GM23338 (cell line): ENCODE results near the gene CADPS. TPM values are rescaled to one million over a fixed set of nuclear protein-coding genes. Genes with fewer than 3 reads are reported as not detected.
"Not testable (repeated sequence)": the region's sequence is repeated elsewhere in the genome, so short reads cannot be mapped to it uniquely, and the experiment has no call there.

Source experiments
- ATAC-seq: fragments of 200-7000 bp; cut with Tn5 transposase; 3 replicates; pipeline ENCODE4 v1.9.1; 2020
- DNase-seq: peaks from one replicate; pipeline ENCODE4 v3.0.0-alpha.2; 2015; ENCODE audit warnings: low spot score
- H2AFZ ChIP-seq: fragments of 200-600 bp; sonication (generic); 2 replicates; pipeline ENCODE4 v1.8.0; 2016; ENCODE audit warnings: antibody characterized with exemption, mild to moderate bottlenecking, moderate library complexity
- H3F3A ChIP-seq: fragments of 200-600 bp; sonication (generic); replicated peaks from 2 replicates; pipeline ENCODE4 v1.8.0; 2017; ENCODE audit warnings: antibody characterized with exemption, mixed run types, low read depth
- H3K27ac ChIP-seq: fragments of 200-600 bp; sonication (generic); 2 replicates; pipeline ENCODE4 v1.6.1; 2016; ENCODE audit warnings: low read depth
- H3K27me3 ChIP-seq: fragments of 200-600 bp; sonication (generic); 2 replicates; pipeline ENCODE4 v1.8.0; 2016; ENCODE audit warnings: mild to moderate bottlenecking, mixed run types, moderate library complexity; ENCODE audit not compliant: insufficient read depth
- H3K36me3 ChIP-seq: fragments of 200-600 bp; sonication (generic); 2 replicates; pipeline ENCODE4 v1.8.0; 2016; ENCODE audit warnings: mild to moderate bottlenecking; ENCODE audit not compliant: insufficient read depth
- H3K4me1 ChIP-seq: fragments of 200-600 bp; sonication (generic); 2 replicates; pipeline ENCODE4 v1.8.0; 2016; ENCODE audit warnings: mild to moderate bottlenecking, moderate library complexity; ENCODE audit not compliant: insufficient read depth
- H3K4me2 ChIP-seq: fragments of 200-600 bp; sonication (generic); 2 replicates; pipeline ENCODE4 v1.7.1; 2017; ENCODE audit warnings: mixed run types
- H3K4me3 ChIP-seq: fragments of 200-600 bp; sonication (generic); 2 replicates; pipeline ENCODE4 v1.6.1; 2016; ENCODE audit warnings: mixed run types
- H3K79me2 ChIP-seq: fragments of 200-600 bp; sonication (generic); replicated peaks from 2 replicates; pipeline ENCODE4 v1.8.0; 2017; ENCODE audit warnings: mild to moderate bottlenecking; ENCODE audit not compliant: insufficient read depth
- H3K9me2 ChIP-seq: fragments of 200-600 bp; sonication (generic); 2 replicates; pipeline ENCODE4 v1.8.0; 2017; ENCODE audit not compliant: insufficient read depth
- H4K20me1 ChIP-seq: fragments of 200-600 bp; sonication (generic); replicated peaks from 2 replicates; pipeline ENCODE4 v1.8.0; 2017; ENCODE audit warnings: mild to moderate bottlenecking; ENCODE audit not compliant: insufficient read depth
- H3K27ac Mint-ChIP-seq: 2 replicates; pipeline ENCODE4 v1.8.0; 2020; ENCODE audit warnings: inconsistent platforms, mild to moderate bottlenecking, moderate library complexity, mixed read lengths
- H3K27me3 Mint-ChIP-seq: 3 replicates; pipeline ENCODE4 v1.8.0; 2022; ENCODE audit warnings: low read depth, mild to moderate bottlenecking, moderate library complexity, mixed read lengths, inconsistent platforms; ENCODE audit not compliant: insufficient read depth, poor library complexity
- H3K36me3 Mint-ChIP-seq: 3 replicates; pipeline ENCODE4 v1.8.0; 2021; ENCODE audit warnings: low read depth, mild to moderate bottlenecking, inconsistent platforms, moderate library complexity, mixed read lengths
- H3K4me1 Mint-ChIP-seq: 3 replicates; pipeline ENCODE4 v1.8.0; 2020; ENCODE audit warnings: mild to moderate bottlenecking, inconsistent platforms, mixed read lengths
- H3K4me3 Mint-ChIP-seq: 3 replicates; pipeline ENCODE4 v1.8.0; 2021; ENCODE audit warnings: moderate library complexity, mild to moderate bottlenecking, inconsistent platforms, mixed read lengths
- H3K9me3 Mint-ChIP-seq: 3 replicates; pipeline ENCODE4 v1.8.0; 2020; ENCODE audit warnings: moderate library complexity, mild to moderate bottlenecking, inconsistent platforms, mixed read lengths
- CREB1 ChIP-seq: fragments of 250-450 bp; sonication (Bioruptor Pico); IDR thresholded peaks from 2 replicates; pipeline ENCODE4 v1.5.0; 2020; ENCODE audit warnings: low read depth, mild to moderate bottlenecking, moderate library complexity
- EZH2 ChIP-seq: fragments of 200-600 bp; sonication (generic); IDR thresholded peaks from one replicate; pipeline ENCODE4 v1.8.0; 2017; ENCODE audit warnings: antibody characterized with exemption, mild to moderate bottlenecking, low read depth; ENCODE audit not compliant: unreplicated experiment
- EZH2phosphoT487 ChIP-seq: fragments of 200-600 bp; sonication (generic); IDR thresholded peaks from one replicate; pipeline ENCODE4 v1.8.1; 2018; ENCODE audit warnings: antibody characterized with exemption; ENCODE audit not compliant: unreplicated experiment
- JUNB ChIP-seq: IDR thresholded peaks from one replicate; pipeline ENCODE4 v1.6.1; 2016; ENCODE audit warnings: antibody characterized with exemption; ENCODE audit not compliant: unreplicated experiment
- NANOG ChIP-seq: IDR thresholded peaks from 2 replicates; pipeline ENCODE4 v1.6.1; 2016; ENCODE audit warnings: antibody characterized with exemption, borderline replicate concordance
- POLR2AphosphoS5 ChIP-seq: IDR thresholded peaks from 2 replicates; pipeline ENCODE4 v1.6.1; 2016; ENCODE audit warnings: antibody characterized with exemption, low read depth
- STAT1 ChIP-seq: IDR thresholded peaks from one replicate; pipeline ENCODE4 v1.6.1; 2016; ENCODE audit warnings: antibody characterized with exemption; ENCODE audit not compliant: unreplicated experiment
- ZNF114 ChIP-seq: fragments of 250-450 bp; sonication (Bioruptor Pico); IDR thresholded peaks from 2 replicates; pipeline ENCODE4 v1.5.0; 2020; ENCODE audit warnings: mild to moderate bottlenecking, moderate library complexity
- ZNF331 ChIP-seq: fragments of 250-450 bp; sonication (Bioruptor Pico); IDR thresholded peaks from 2 replicates; pipeline ENCODE4 v1.5.0; 2020; ENCODE audit warnings: low read depth, mild to moderate bottlenecking, moderate library complexity
- polyA plus RNA-seq: library from polyadenylated mRNA; unstranded; fragments of >200 nt; fragmentation: Nextera tagmentation; extraction: Ambion mirVana; gene quantifications from 2 replicates; pipeline ENCODE4 v1.2.1, GENCODE V29; 2016
- total RNA-seq: library from RNA; depleted of rRNA; stranded (reverse); fragments of >200 nt; shearing (Covaris generic); gene quantifications from 2 replicates; pipeline ENCODE4 v1.2.3, GENCODE V29; 2014
- TF ChIP-seq, protein P1 (sequence below): fragments of 250-450 bp; sonication (Bioruptor Pico); IDR thresholded peaks from 2 replicates; pipeline ENCODE4 v1.5.0; 2020; ENCODE audit warnings: mild to moderate bottlenecking, moderate library complexity
- TF ChIP-seq, protein P2 (sequence below): IDR thresholded peaks from 2 replicates; pipeline ENCODE4 v1.6.1; 2016; ENCODE audit warnings: antibody characterized with exemption
- TF ChIP-seq, protein P3 (sequence below): IDR thresholded peaks from one replicate; pipeline ENCODE4 v1.6.1; 2018; ENCODE audit warnings: antibody characterized with exemption; ENCODE audit not compliant: unreplicated experiment

CADPS gene
- total and polyA plus RNA-seq, 2 experiments from 2014 or later: 14.7 to 22.0 TPM

DNA sequence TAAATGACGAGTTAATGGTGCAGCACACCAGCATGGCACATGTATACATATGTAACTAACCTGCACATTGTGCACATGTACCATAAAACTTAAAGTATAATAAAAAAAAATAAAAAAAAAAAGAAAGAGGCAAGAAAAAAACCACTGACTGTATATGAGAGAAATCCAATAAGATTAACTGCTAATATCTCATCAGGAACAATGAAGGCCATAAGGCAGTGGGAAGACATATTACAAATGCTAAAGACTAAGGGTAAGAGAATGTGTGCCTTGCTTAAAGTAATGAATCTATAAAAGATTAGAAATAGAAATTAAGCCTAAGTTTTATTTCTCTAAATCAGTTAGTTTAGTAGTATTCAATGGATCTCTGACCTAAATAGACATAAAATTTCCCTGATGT lies 294.7 kb downstream of the CADPS start:
- not testable (repeated sequence) for H3K27ac Mint-ChIP-seq, H4K20me1 ChIP-seq, H3K9me2 ChIP-seq, H3K79me2 ChIP-seq, H3K4me3 ChIP-seq, ATAC-seq, H3K4me1 Mint-ChIP-seq, H3F3A ChIP-seq, H3K27me3 ChIP-seq, H3K36me3 ChIP-seq, H3K4me1 ChIP-seq, H3K4me3 Mint-ChIP-seq, DNase-seq, H2AFZ ChIP-seq, H3K27me3 Mint-ChIP-seq, H3K4me2 ChIP-seq, H3K27ac ChIP-seq
- H3K9me3 Mint-ChIP-seq: peaks cover 29% of the 10 kb centered on the region
- peaks cover 23% of the 10 kb centered on the region for H3K36me3 Mint-ChIP-seq

DNA sequence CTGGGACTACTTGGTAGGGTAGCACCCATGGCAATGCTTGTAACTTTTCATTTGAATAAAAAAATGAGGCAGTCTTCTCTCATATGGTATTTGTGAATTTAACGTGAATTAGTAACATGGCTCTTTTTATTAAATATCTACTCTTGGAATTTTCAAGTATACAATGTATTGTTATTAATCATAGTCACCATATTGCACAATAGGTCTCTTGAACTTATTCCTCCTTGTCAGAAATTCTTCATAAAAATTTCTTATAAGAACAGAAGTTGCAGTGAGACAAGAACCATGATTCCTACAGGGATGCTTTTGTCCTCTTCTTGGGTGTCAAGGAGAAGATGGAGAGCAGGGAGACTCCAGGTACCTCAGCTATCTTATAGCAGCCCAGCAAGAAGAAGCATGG lies 298.1 kb downstream of the CADPS start:
- no peak overlapping the region for H3K27ac Mint-ChIP-seq
- no peaks in the 10 kb centered on the region for H3K79me2 ChIP-seq
- H3K9me3 Mint-ChIP-seq: peaks cover 29% of the 10 kb centered on the region
- H4K20me1 ChIP-seq: no peaks in the 10 kb centered on the region
- no peak overlapping the region for H3K4me3 Mint-ChIP-seq
- H3K4me3 ChIP-seq: no peak overlapping the region
- no peak for DNase-seq
- H3K27me3 Mint-ChIP-seq: no peaks in the 10 kb centered on the region
- H3F3A ChIP-seq: no peaks in the 10 kb centered on the region
- no peaks in the 10 kb centered on the region for H3K4me1 Mint-ChIP-seq
- H3K36me3 Mint-ChIP-seq: peaks cover 23% of the 10 kb centered on the region
- no peaks in the 10 kb centered on the region for H3K9me2 ChIP-seq
- no peaks in the 10 kb centered on the region for H3K27me3 ChIP-seq
- no peak for ATAC-seq
- no peak overlapping the region for H3K27ac ChIP-seq
- H3K36me3 ChIP-seq: no peaks in the 10 kb centered on the region; the same call in 1 of the 2 replicates
- H3K4me1 ChIP-seq: no peaks in the 10 kb centered on the region
- H2AFZ ChIP-seq: no peak overlapping the region
- H3K4me2 ChIP-seq: no peak overlapping the region
- TF ChIP-seq NANOG (no peak), ZNF114 (CRISPR knock-in tag) (no peak), EZH2phosphoT487 (no peak), STAT1 (no peak), EZH2 (no peak), ZNF331 (no peak), JUNB (no peak), POLR2AphosphoS5 (no peak), CREB1 (no peak)
- TF ChIP-seq, protein P1, sequence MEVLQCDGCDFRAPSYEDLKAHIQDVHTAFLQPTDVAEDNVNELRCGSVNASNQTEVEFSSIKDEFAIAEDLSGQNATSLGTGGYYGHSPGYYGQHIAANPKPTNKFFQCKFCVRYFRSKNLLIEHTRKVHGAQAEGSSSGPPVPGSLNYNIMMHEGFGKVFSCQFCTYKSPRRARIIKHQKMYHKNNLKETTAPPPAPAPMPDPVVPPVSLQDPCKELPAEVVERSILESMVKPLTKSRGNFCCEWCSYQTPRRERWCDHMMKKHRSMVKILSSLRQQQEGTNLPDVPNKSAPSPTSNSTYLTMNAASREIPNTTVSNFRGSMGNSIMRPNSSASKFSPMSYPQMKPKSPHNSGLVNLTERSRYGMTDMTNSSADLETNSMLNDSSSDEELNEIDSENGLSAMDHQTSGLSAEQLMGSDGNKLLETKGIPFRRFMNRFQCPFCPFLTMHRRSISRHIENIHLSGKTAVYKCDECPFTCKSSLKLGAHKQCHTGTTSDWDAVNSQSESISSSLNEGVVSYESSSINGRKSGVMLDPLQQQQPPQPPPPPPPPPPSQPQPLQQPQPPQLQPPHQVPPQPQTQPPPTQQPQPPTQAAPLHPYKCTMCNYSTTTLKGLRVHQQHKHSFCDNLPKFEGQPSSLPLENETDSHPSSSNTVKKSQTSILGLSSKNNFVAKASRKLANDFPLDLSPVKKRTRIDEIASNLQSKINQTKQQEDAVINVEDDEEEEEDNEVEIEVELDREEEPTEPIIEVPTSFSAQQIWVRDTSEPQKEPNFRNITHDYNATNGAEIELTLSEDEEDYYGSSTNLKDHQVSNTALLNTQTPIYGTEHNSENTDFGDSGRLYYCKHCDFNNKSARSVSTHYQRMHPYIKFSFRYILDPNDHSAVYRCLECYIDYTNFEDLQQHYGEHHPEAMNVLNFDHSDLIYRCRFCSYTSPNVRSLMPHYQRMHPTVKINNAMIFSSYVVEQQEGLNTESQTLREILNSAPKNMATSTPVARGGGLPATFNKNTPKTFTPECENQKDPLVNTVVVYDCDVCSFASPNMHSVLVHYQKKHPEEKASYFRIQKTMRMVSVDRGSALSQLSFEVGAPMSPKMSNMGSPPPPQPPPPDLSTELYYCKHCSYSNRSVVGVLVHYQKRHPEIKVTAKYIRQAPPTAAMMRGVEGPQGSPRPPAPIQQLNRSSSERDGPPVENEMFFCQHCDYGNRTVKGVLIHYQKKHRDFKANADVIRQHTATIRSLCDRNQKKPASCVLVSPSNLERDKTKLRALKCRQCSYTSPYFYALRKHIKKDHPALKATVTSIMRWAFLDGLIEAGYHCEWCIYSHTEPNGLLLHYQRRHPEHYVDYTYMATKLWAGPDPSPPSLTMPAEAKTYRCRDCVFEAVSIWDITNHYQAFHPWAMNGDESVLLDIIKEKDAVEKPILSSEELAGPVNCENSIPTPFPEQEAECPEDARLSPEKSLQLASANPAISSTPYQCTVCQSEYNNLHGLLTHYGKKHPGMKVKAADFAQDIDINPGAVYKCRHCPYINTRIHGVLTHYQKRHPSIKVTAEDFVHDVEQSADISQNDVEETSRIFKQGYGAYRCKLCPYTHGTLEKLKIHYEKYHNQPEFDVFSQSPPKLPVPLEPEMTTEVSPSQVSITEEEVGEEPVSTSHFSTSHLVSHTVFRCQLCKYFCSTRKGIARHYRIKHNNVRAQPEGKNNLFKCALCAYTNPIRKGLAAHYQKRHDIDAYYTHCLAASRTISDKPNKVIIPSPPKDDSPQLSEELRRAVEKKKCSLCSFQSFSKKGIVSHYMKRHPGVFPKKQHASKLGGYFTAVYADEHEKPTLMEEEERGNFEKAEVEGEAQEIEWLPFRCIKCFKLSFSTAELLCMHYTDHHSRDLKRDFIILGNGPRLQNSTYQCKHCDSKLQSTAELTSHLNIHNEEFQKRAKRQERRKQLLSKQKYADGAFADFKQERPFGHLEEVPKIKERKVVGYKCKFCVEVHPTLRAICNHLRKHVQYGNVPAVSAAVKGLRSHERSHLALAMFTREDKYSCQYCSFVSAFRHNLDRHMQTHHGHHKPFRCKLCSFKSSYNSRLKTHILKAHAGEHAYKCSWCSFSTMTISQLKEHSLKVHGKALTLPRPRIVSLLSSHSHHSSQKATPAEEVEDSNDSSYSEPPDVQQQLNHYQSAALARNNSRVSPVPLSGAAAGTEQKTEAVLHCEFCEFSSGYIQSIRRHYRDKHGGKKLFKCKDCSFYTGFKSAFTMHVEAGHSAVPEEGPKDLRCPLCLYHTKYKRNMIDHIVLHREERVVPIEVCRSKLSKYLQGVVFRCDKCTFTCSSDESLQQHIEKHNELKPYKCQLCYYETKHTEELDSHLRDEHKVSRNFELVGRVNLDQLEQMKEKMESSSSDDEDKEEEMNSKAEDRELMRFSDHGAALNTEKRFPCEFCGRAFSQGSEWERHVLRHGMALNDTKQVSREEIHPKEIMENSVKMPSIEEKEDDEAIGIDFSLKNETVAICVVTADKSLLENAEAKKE (CRISPR knock-in tag): no peak
- TF ChIP-seq, protein P2, sequence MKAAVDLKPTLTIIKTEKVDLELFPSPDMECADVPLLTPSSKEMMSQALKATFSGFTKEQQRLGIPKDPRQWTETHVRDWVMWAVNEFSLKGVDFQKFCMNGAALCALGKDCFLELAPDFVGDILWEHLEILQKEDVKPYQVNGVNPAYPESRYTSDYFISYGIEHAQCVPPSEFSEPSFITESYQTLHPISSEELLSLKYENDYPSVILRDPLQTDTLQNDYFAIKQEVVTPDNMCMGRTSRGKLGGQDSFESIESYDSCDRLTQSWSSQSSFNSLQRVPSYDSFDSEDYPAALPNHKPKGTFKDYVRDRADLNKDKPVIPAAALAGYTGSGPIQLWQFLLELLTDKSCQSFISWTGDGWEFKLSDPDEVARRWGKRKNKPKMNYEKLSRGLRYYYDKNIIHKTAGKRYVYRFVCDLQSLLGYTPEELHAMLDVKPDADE: no peak
- TF ChIP-seq, protein P3, sequence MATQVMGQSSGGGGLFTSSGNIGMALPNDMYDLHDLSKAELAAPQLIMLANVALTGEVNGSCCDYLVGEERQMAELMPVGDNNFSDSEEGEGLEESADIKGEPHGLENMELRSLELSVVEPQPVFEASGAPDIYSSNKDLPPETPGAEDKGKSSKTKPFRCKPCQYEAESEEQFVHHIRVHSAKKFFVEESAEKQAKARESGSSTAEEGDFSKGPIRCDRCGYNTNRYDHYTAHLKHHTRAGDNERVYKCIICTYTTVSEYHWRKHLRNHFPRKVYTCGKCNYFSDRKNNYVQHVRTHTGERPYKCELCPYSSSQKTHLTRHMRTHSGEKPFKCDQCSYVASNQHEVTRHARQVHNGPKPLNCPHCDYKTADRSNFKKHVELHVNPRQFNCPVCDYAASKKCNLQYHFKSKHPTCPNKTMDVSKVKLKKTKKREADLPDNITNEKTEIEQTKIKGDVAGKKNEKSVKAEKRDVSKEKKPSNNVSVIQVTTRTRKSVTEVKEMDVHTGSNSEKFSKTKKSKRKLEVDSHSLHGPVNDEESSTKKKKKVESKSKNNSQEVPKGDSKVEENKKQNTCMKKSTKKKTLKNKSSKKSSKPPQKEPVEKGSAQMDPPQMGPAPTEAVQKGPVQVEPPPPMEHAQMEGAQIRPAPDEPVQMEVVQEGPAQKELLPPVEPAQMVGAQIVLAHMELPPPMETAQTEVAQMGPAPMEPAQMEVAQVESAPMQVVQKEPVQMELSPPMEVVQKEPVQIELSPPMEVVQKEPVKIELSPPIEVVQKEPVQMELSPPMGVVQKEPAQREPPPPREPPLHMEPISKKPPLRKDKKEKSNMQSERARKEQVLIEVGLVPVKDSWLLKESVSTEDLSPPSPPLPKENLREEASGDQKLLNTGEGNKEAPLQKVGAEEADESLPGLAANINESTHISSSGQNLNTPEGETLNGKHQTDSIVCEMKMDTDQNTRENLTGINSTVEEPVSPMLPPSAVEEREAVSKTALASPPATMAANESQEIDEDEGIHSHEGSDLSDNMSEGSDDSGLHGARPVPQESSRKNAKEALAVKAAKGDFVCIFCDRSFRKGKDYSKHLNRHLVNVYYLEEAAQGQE: no peak
